OCI-LY3 (cell line): Measurements from ENCODE around the gene TACSTD2.

Experiments used
- CTCF ChIP-seq: fragments of 200-600, 300-600 bp; sonication (generic); IDR thresholded peaks from 2 replicates; pipeline ENCODE4 v1.5.1; 2014; ENCODE audit warnings: antibody characterized with exemption, low read length, low read depth
- EZH2phosphoT487 ChIP-seq: fragments of 200-600 bp; shearing (Covaris generic); IDR thresholded peaks from 2 replicates; pipeline ENCODE4 v1.6.1; 2018; ENCODE audit warnings: antibody characterized with exemption, mixed run types, low read depth

DNA sequence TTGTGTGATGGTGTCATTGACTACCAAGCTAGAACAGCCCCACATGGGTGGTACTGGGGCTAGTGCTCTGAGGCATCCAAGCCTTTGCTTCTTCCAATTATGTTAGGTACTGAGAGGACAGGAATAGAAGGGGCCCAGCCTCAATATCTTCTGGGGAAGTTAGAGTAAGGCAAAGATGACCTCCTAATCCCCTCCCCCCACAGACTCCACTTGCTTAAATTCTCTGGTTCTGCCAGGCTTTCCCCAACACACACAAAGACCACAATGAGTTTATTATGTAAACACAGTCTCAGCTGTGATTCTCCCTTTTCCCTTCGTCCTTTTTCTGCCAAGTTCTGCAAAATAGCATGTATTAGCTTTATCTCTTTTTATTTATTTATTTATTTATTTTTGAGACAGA is 3.1 kb upstream of the TACSTD2 start:
- TF ChIP-seq CTCF (no peak), EZH2phosphoT487 (no peak)
